ENCODE data around the gene XRCC1. TPM values are rescaled to one million over a fixed set of nuclear protein-coding genes. Genes with fewer than 3 reads are reported as not detected.

The XRCC1 gene
- total RNA-seq, 4 donors from 2014 or later: 12.3 to 23.8 (median 18.6) TPM

- DNase-seq: no peak
- 54 to 58% methylated on average over 14 to 32 of the region's 37 CpGs for WGBS, 2 donors
- H3K36me3 ChIP-seq: peaks cover 0 to 15% (median 0%) of the 10 kb centered on the region in 3 donors
- TF ChIP-seq CTCF (IDR thresholded peaks at IDR 0.05) (no peak), POLR2A (IDR thresholded peaks at IDR 0.05) (peak in 1 of 4 donors; percentile 9)
- H3K9me3 ChIP-seq: no peaks in the 10 kb centered on the region
- intact Hi-C loops (cut with DNase I): no loop called here
- H3K4me3 ChIP-seq: peak overlapping the region; percentile 23 to 92 (median 78)
- H3K27me3 ChIP-seq: no peaks in the 10 kb centered on the region
- peaks cover 19 to 56% (median 24%) of the 10 kb centered on the region in 3 donors for H3K4me1 ChIP-seq
- H3K27ac ChIP-seq: peak overlapping the region; percentile 85 to 97 (median 90)
These were observed 890 bp upstream of the XRCC1 start for GRCh38 chr19:43575955-43576878.

GRCh38 chr19:43574424-43575155, 737 bp downstream of the XRCC1 start:
- H3K27ac ChIP-seq: peak overlapping the region; percentile 85 to 97 (median 90)
- peaks cover 0 to 21% (median 0%) of the 10 kb centered on the region in 3 donors for H3K36me3 ChIP-seq
- H3K27me3 ChIP-seq: no peaks in the 10 kb centered on the region
- DNase-seq: no peak
- H3K9me3 ChIP-seq: no peaks in the 10 kb centered on the region
- 22 to 24% methylated on average over 11 to 12 of the region's 12 CpGs for WGBS, 2 donors
- TF ChIP-seq POLR2A (IDR thresholded peaks at IDR 0.05) (no peak), CTCF (IDR thresholded peaks at IDR 0.05) (no peak)
- H3K4me3 ChIP-seq: peak overlapping the region; percentile 52 to 92 (median 78)
- intact Hi-C loops (cut with DNase I): no loop called here
- peaks cover 14 to 39% (median 18%) of the 10 kb centered on the region in 3 donors for H3K4me1 ChIP-seq

GRCh38 chr19:43572171-43572588, 3.1 kb downstream of the XRCC1 start:
- H3K9me3 ChIP-seq: no peaks in the 10 kb centered on the region
- no peak for TF ChIP-seq POLR2A (IDR thresholded peaks at IDR 0.05)
- no peak for TF ChIP-seq CTCF (IDR thresholded peaks at IDR 0.05)
- intact Hi-C loops (cut with DNase I): no loop called here
- H3K4me1 ChIP-seq: peaks cover 14 to 36% (median 18%) of the 10 kb centered on the region in 3 donors
- peaks cover 0 to 21% (median 0%) of the 10 kb centered on the region in 3 donors for H3K36me3 ChIP-seq
- no peak for DNase-seq
- H3K27me3 ChIP-seq: no peaks in the 10 kb centered on the region
- H3K27ac ChIP-seq: no peak overlapping the region
- no peak overlapping the region for H3K4me3 ChIP-seq
- 68 to 74% methylated on average over 3 of the region's 3 CpGs for WGBS, 2 donors

- Histone ChIP-seq H3K36me3 (peaks cover 0 to 21% (median 0%) of the 10 kb centered on the region in 3 donors), H3K27me3 (no peaks in the 10 kb centered on the region), H3K9me3 (no peaks in the 10 kb centered on the region), H3K4me1 (peaks cover 8 to 21% (median 9%) of the 10 kb centered on the region in 3 donors), H3K27ac (no peak overlapping the region), H3K4me3 (no peak overlapping the region)
- WGBS, 2 donors: 68 to 78% methylated on average over 5 of the region's 5 CpGs
- intact Hi-C loops (cut with DNase I): no loop called here
- no peak for DNase-seq
- no peak for TF ChIP-seq POLR2A (IDR thresholded peaks at IDR 0.05)
- TF ChIP-seq CTCF (IDR thresholded peaks at IDR 0.05): no peak
These were observed 5.0 kb downstream of the XRCC1 start for GRCh38 chr19:43570174-43570791.

Data from esophagus squamous epithelium (tissue), 5 donors.